Common myeloid progenitor, CD34-positive (primary cell): ENCODE data around the gene ICAM3. TPM values are rescaled to one million over a fixed set of nuclear protein-coding genes. Genes with fewer than 3 reads are reported as not detected.
"Not testable (repeated sequence)": the region's sequence is repeated elsewhere in the genome, so short reads cannot be mapped to it uniquely, and the experiment has no call there.

ENCODE experiments used
- CTCF ChIA-PET: fragments of 350-600 bp; sonication (Branson Sonifier 250); formaldehyde crosslinking; loops from one replicate; lab custom pipeline; 2021; ENCODE audit warnings: antibody characterized with exemption; lab: Charles Lee
- POLR2A ChIA-PET: fragments of 350-600 bp; sonication (Branson Sonifier 250); formaldehyde crosslinking; loops from one replicate; lab custom pipeline; 2021; ENCODE audit warnings: antibody characterized with exemption; lab: Charles Lee
- DNase-seq, 3 donors: peaks; one replicate each; pipeline versions ENCODE4 v3.0.0 to v3.0.0-alpha.2; 2013
- H3K27ac ChIP-seq, 2 experiments: 1 replicate in 1 of 2; 2 replicates in 1 of 2; pipeline ENCODE4 v1.7.0; 2013; ENCODE audit warnings: inconsistent platforms in 2 of 2, low read length in 2 of 2, mild to moderate bottlenecking in 2 of 2, low read depth in 1 of 2, moderate library complexity in 1 of 2; ENCODE audit not compliant: severe bottlenecking in 2 of 2, insufficient read depth in 1 of 2, poor library complexity in 1 of 2
- H3K27me3 ChIP-seq, 5 experiments: replicated peaks in 2 of 5; 1 replicate in 3 of 5; 2 replicates in 2 of 5; pipeline versions ENCODE4 v1.6.1 to v1.7.0; 2013; ENCODE audit warnings: low read length in 4 of 5, mild to moderate bottlenecking in 2 of 5, moderate library complexity in 2 of 5, inconsistent platforms in 1 of 5; ENCODE audit not compliant: insufficient read depth in 5 of 5, control insufficient read depth in 4 of 5
- H3K36me3 ChIP-seq, 4 experiments: 1 replicate in 2 of 4; 2 replicates in 2 of 4; pipeline versions ENCODE4 v1.6.1 to v1.7.0; 2013; ENCODE audit warnings: low read length in 3 of 4, control low read depth in 1 of 4, mild to moderate bottlenecking in 1 of 4; ENCODE audit not compliant: control insufficient read depth in 4 of 4, insufficient read depth in 4 of 4
- H3K4me1 ChIP-seq, 4 experiments: 1 replicate in 3 of 4; 2 replicates in 1 of 4; pipeline versions ENCODE4 v1.6.1 to v1.7.1; 2013; ENCODE audit warnings: low read length in 3 of 4, mild to moderate bottlenecking in 3 of 4, control low read depth in 1 of 4, inconsistent platforms in 1 of 4, moderate library complexity in 1 of 4; ENCODE audit not compliant: control insufficient read depth in 4 of 4, insufficient read depth in 4 of 4; ENCODE audit errors: control extremely low read depth in 1 of 4
- H3K4me3 ChIP-seq, 7 experiments: 1 replicate in 4 of 7; 2 replicates in 3 of 7; pipeline versions ENCODE4 v1.5.1 to v1.7.0; 2013; ENCODE audit warnings: mild to moderate bottlenecking in 7 of 7, low read length in 6 of 7, moderate library complexity in 6 of 7, inconsistent platforms in 2 of 7, low read depth in 2 of 7, control low read depth in 1 of 7; ENCODE audit not compliant: insufficient read depth in 4 of 7, control insufficient read depth in 1 of 7; ENCODE audit errors: extremely low read depth in 1 of 7
- H3K9me3 ChIP-seq, 5 experiments: 1 replicate in 4 of 5; 2 replicates in 1 of 5; pipeline versions ENCODE4 v1.6.1 to v1.7.1; 2013; ENCODE audit warnings: low read length in 4 of 5, mild to moderate bottlenecking in 2 of 5, inconsistent platforms in 1 of 5, low read depth in 1 of 5, moderate library complexity in 1 of 5; ENCODE audit not compliant: control insufficient read depth in 4 of 5, insufficient read depth in 2 of 5; ENCODE audit errors: control extremely low read depth in 1 of 5
- WGBS: methylation state at CpG from one replicate; pipeline ENCODE4 v1.1.5; 2013; ENCODE audit not compliant: insufficient coverage; 5-methylcytosine and 5-hydroxymethylcytosine counted together
- polyA plus RNA-seq: library from polyadenylated mRNA; unstranded; fragments of 120-200 nt; gene quantifications from one replicate; pipeline ENCODE4 v1.2.1, GENCODE V29; 2013

Gene ICAM3, protein sequence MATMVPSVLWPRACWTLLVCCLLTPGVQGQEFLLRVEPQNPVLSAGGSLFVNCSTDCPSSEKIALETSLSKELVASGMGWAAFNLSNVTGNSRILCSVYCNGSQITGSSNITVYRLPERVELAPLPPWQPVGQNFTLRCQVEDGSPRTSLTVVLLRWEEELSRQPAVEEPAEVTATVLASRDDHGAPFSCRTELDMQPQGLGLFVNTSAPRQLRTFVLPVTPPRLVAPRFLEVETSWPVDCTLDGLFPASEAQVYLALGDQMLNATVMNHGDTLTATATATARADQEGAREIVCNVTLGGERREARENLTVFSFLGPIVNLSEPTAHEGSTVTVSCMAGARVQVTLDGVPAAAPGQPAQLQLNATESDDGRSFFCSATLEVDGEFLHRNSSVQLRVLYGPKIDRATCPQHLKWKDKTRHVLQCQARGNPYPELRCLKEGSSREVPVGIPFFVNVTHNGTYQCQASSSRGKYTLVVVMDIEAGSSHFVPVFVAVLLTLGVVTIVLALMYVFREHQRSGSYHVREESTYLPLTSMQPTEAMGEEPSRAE
- polyA plus RNA-seq = 237 TPM

- H3K27ac ChIP-seq = peak within 1 kb of the TSS; percentile 55 to 73
These were observed at the start of gene ICAM3 for GRCh38 chr19:10339380-10339960. ICAM3 (minus strand) TSS chr19:10339624; CDS start chr19:10339614, 10 bp downstream.

GRCh38 chr19:10388957-10389356, 49.5 kb upstream of the ICAM3 start:
- ChIA-PET CTCF (interaction anchor here (0.6 to 24.5 kb wide), 17 partner anchors 8 to 564 kb away, joined by 3 to 542 read pairs (median 4); partner anchors contain the start of genes CDC37, ICAM1 and TYK2), POLR2A (interaction anchor here (0.6 to 2.2 kb wide), 5 partner anchors 9 to 172 kb away, joined by 4 to 6 read pairs (median 5); partner anchors contain the start of genes ICAM1 and TYK2)
- peaks cover 0 to 5% (median 0%) of the 10 kb centered on the region in 4 experiments for H3K4me1 ChIP-seq
- no peaks in the 10 kb centered on the region for H3K27me3 ChIP-seq
- DNase-seq = peak; percentile 71 to 83 (median 75)
- WGBS = 7% methylated on average over 3 of the region's 3 CpGs
- H3K27ac ChIP-seq = no peak overlapping the region
- peaks cover 0 to 32% (median 23%) of the 10 kb centered on the region in 4 experiments for H3K36me3 ChIP-seq
- H3K9me3 ChIP-seq = no peaks in the 10 kb centered on the region
- no peak overlapping the region for H3K4me3 ChIP-seq

More at GRCh38 chr19:10339380-10339960, at the start of gene ICAM3:
- 0% methylated on average over 13 of the region's 14 CpGs for WGBS
- POLR2A ChIA-PET = no interaction called here
- Histone ChIP-seq H3K4me1 (peaks cover 7 to 28% (median 24%) of the 10 kb centered on the region in 4 experiments), H3K27me3 (no peaks in the 10 kb centered on the region), H3K4me3 (peak within 1 kb of the TSS; percentile 51 to 89 (median 81)), H3K9me3 (no peaks in the 10 kb centered on the region), H3K36me3 (peaks cover 0 to 19% (median 10%) of the 10 kb centered on the region in 4 experiments)
- peak; percentile 49 to 90 (median 86) for DNase-seq
- CTCF ChIA-PET = interaction anchor here (0.6 kb wide), 1 partner anchor 34 kb away, joined by 3 read pairs; no protein-coding TSS in a partner anchor

DNA sequence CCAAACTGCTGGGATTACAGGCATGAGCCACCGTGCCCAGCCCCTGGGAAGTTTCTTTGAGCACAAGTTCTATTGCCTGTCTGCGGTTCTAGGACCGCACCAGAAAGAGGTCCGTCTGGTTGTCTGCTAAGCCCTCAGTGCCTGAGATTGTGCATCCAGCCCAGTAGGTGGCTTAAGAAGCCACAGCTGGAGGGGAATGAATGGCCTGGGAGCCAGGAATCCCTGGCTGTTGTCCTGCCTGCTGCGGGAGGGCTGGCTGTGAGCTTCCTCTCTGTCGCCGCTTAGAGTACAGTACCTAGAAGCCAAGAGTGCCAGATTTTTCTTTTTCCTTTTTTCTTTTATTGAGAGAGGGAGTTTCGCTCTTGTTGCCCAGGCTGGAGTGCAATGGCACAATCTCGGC, 45.2 kb upstream of the ICAM3 start:
- ChIA-PET CTCF (interaction anchor here (24.5 kb wide), 1 partner anchor 122 kb away, joined by 542 read pairs; the partner anchor contains the start of gene ICAM1), POLR2A (no interaction called here)
- no peaks in the 10 kb centered on the region for H3K27me3 ChIP-seq
- DNase-seq = no peak
- WGBS = 95% methylated on average over 8 of the region's 9 CpGs
- no peak overlapping the region for H3K4me3 ChIP-seq
- peaks cover 1 to 16% (median 10%) of the 10 kb centered on the region in 4 experiments for H3K4me1 ChIP-seq
- no peaks in the 10 kb centered on the region for H3K9me3 ChIP-seq
- no peaks in the 10 kb centered on the region for H3K36me3 ChIP-seq
- no peak overlapping the region for H3K27ac ChIP-seq

GRCh38 chr19:10383223-10383499, 43.7 kb upstream of the ICAM3 start:
- H3K4me3 ChIP-seq, DNase-seq, H3K27me3 ChIP-seq, POLR2A ChIA-PET, H3K9me3 ChIP-seq, H3K36me3 ChIP-seq, H3K27ac ChIP-seq: not testable (repeated sequence)
- peaks cover 3 to 13% (median 12%) of the 10 kb centered on the region in 4 experiments for H3K4me1 ChIP-seq
- CTCF ChIA-PET = interaction anchor here (24.5 kb wide), 1 partner anchor 120 kb away, joined by 542 read pairs; the partner anchor contains the start of gene ICAM1
- 100% methylated on average over 1 of the region's 8 CpGs for WGBS

GRCh38 chr19:10380313-10381102, 41.1 kb upstream of the ICAM3 start, which contains the start of gene TYK2:
TYK2 (minus strand) TSS chr19:10380572; CDS start chr19:10378406, 2,166 bp downstream.
- ChIA-PET POLR2A (interaction anchor here (0.6 to 1.9 kb wide), 7 partner anchors 9 to 124 kb away, joined by 3 to 9 read pairs (median 3); partner anchors contain the start of genes FDX2, ICAM1 and RAVER1), CTCF (interaction anchor here (0.8 to 24.5 kb wide), 6 partner anchors 8 to 118 kb away, joined by 3 to 542 read pairs (median 4); partner anchors contain the start of gene ICAM1)
- Histone ChIP-seq H3K4me3 (peak within 1 kb of the TSS; percentile 78 to 97 (median 93)), H3K36me3 (peaks cover 0 to 11% (median 8%) of the 10 kb centered on the region in 4 experiments), H3K4me1 (peaks cover 3 to 13% (median 12%) of the 10 kb centered on the region in 4 experiments), H3K9me3 (no peaks in the 10 kb centered on the region), H3K27me3 (no peaks in the 10 kb centered on the region), H3K27ac (peak within 1 kb of the TSS; percentile 64 to 85)
- DNase-seq = peak; percentile 98 to 99 (median 98)
- 0% methylated on average over 57 of the region's 58 CpGs for WGBS

DNA sequence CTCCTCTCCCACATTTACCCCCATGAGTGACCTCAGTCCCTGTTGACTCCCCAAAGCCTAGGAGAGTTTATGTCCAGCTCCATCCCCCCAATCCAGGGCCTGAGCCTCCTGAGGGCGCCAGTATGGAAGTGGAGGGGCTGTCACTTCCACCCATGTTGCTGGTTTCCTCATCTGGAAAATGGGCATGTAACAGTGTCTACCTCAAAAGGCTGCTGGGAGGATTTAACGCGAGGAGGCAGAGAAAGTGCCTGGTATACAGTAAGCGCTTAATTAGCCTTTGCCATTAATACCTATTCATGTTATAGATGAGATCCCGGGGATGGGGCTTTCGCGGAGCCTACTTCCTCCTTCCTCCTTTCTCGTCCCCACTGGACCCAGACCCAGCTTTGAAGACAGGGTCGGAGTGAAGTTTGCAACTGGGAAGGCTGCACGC, 40.5 kb upstream of the ICAM3 start:
- H3K36me3 ChIP-seq = peaks cover 0 to 16% (median 10%) of the 10 kb centered on the region in 4 experiments
- peaks cover 3 to 13% (median 12%) of the 10 kb centered on the region in 4 experiments for H3K4me1 ChIP-seq
- H3K27ac ChIP-seq = peak overlapping the region; percentile 64 to 85
- no peaks in the 10 kb centered on the region for H3K27me3 ChIP-seq
- H3K9me3 ChIP-seq = no peaks in the 10 kb centered on the region
- ChIA-PET CTCF (interaction anchor here (0.8 to 24.5 kb wide), 4 partner anchors 9 to 117 kb away, joined by 3 to 542 read pairs (median 5); partner anchors contain the start of gene ICAM1), POLR2A (interaction anchor here (0.6 to 1.9 kb wide), 4 partner anchors 9 to 109 kb away, joined by 3 to 9 read pairs (median 5); partner anchors contain the start of genes ICAM1 and RAVER1)
- no peak for DNase-seq
- H3K4me3 ChIP-seq = peak overlapping the region; percentile 78 to 97 (median 93)
- 0% methylated on average over 2 of the region's 10 CpGs for WGBS
